Activated T-cell treated with anti-CD3 and anti-CD28 coated beads, Interleukin-2, amount 50 U/mL, for 72 hours (primary cell): ENCODE results near the gene CLDN5. TPM values are rescaled to one million over a fixed set of nuclear protein-coding genes. Genes with fewer than 3 reads are reported as not detected.

Experiments
- ATAC-seq, 2 donors: fragments of 150-1000 bp; cut with Tn5 transposase; replicated peaks in 1 of 2; 2 replicates each; pipeline ENCODE4 v1.10.0; 2021; ENCODE audit warnings: moderate library complexity in 2 of 2, mild to moderate bottlenecking in 1 of 2
- DNase-seq, 2 donors: peaks; one replicate each; pipeline ENCODE4 v3.0.0; 2021 to 2022; ENCODE audit warnings: mixed read lengths in 1 of 2
- H3K27ac Mint-ChIP-seq: one replicate; pipeline ENCODE4 v1.8.0; 2022; ENCODE audit warnings: mild to moderate bottlenecking, moderate library complexity, mixed read lengths
- H3K27me3 Mint-ChIP-seq: one replicate; pipeline ENCODE4 v1.8.0; 2022; ENCODE audit warnings: low read depth, mixed read lengths
- H3K36me3 Mint-ChIP-seq, 2 donors: one replicate each; pipeline ENCODE4 v1.8.0; 2022; ENCODE audit warnings: mixed read lengths in 2 of 2, mild to moderate bottlenecking in 1 of 2; ENCODE audit not compliant: insufficient read depth in 2 of 2
- H3K4me1 Mint-ChIP-seq: one replicate; pipeline ENCODE4 v1.8.0; 2022; ENCODE audit warnings: low read depth, mixed read lengths
- H3K4me3 Mint-ChIP-seq, 2 donors: one replicate each; pipeline ENCODE4 v1.8.0; 2022; ENCODE audit warnings: mild to moderate bottlenecking in 2 of 2, mixed read lengths in 2 of 2, moderate library complexity in 2 of 2
- H3K9me3 Mint-ChIP-seq, 2 donors: one replicate each; pipeline ENCODE4 v1.8.0; 2022; ENCODE audit warnings: mixed read lengths in 2 of 2
- total RNA-seq, 2 donors: library from RNA; stranded (reverse); gene quantifications; one replicate each; pipeline ENCODE4 v1.2.3, GENCODE V29; 2022

Gene CLDN5
- total RNA-seq, 2 donors from 2014 or later, result 0.30 to 0.36 TPM

DNA sequence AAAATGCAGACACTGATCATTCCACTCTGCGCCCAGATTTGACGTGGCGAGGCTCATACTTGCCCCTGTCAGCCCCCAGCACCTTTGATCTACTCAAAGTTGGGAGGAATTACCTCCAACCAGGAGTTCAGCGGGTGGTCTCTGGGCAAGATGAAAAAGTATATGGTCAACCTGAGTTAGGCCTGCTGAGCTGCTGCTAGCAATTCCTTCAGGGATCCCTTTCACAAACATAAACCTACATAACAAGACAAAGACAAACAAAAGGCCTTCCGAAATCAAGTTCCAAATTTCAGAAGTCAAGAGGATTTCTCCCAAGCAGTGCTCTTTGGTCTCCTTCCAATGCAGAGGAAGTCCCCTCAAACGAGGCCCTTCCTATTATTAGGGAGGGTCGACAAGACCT lies 20.8 kb downstream of the CLDN5 start:
- Mint-ChIP-seq H3K27ac (no peak overlapping the region), H3K4me3 (no peak overlapping the region), H3K9me3 (no peaks in the 10 kb centered on the region), H3K4me1 (peaks cover 16% of the 10 kb centered on the region), H3K27me3 (no peaks in the 10 kb centered on the region), H3K36me3 (peaks cover 6 to 16% of the 10 kb centered on the region in 2 donors)
- DNase-seq (no peak), ATAC-seq (no peak)

DNA sequence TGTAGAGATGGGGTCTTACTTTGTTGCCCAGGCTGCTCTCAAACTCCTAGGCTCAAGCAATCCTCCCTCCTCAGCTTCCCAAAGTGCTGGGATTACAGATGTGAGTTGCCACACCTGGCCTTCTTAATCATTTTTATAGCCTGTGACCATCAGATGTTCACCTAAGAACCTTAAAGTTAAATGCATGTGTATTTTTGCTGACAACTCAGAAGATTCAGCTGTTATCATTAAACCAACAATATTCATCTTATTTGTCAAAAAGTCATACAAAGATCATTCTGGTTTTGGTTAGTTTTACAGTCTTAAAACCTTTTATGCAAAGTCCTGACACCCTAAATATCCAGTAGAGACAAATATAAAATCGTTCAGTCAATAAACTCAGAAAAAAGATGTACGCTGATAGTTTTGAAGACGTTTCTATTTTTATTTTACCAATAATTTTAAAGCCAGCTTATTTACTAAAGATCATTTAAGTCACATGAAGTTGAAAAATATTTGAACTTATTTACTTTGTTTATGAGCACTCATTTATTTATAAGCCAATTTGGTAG lies 22.2 kb downstream of the CLDN5 start:
- peaks cover 16% of the 10 kb centered on the region for H3K4me1 Mint-ChIP-seq
- no peak overlapping the region for H3K4me3 Mint-ChIP-seq
- no peak for DNase-seq
- no peak overlapping the region for H3K27ac Mint-ChIP-seq
- H3K27me3 Mint-ChIP-seq, result no peaks in the 10 kb centered on the region
- H3K36me3 Mint-ChIP-seq, result peaks cover 6 to 19% of the 10 kb centered on the region in 2 donors
- H3K9me3 Mint-ChIP-seq, result no peaks in the 10 kb centered on the region
- ATAC-seq, result no peak

GRCh38 chr22:19499880-19500242 lies 24.3 kb downstream of the CLDN5 start:
- Mint-ChIP-seq H3K4me1 (peaks cover 13% of the 10 kb centered on the region), H3K4me3 (no peak overlapping the region), H3K36me3 (peaks cover 3 to 20% of the 10 kb centered on the region in 2 donors), H3K27me3 (no peaks in the 10 kb centered on the region), H3K9me3 (no peaks in the 10 kb centered on the region), H3K27ac (no peak overlapping the region)
- ATAC-seq, result no peak
- DNase-seq, result no peak

GRCh38 chr22:19499236-19499879 lies 24.9 kb downstream of the CLDN5 start:
- Mint-ChIP-seq H3K27me3 (no peaks in the 10 kb centered on the region), H3K27ac (no peak overlapping the region), H3K4me3 (no peak overlapping the region), H3K9me3 (no peaks in the 10 kb centered on the region), H3K36me3 (peaks cover 3 to 25% of the 10 kb centered on the region in 2 donors), H3K4me1 (peaks cover 8% of the 10 kb centered on the region)
- ATAC-seq, result no peak
- no peak for DNase-seq

- ATAC-seq (no peak), DNase-seq (no peak)
- Mint-ChIP-seq H3K36me3 (peaks cover 3 to 28% of the 10 kb centered on the region in 2 donors), H3K4me1 (peaks cover 2% of the 10 kb centered on the region), H3K9me3 (no peaks in the 10 kb centered on the region), H3K27ac (no peak overlapping the region), H3K4me3 (no peak overlapping the region), H3K27me3 (no peaks in the 10 kb centered on the region)
These were observed 25.4 kb downstream of the CLDN5 start for GRCh38 chr22:19498866-19499190.

GRCh38 chr22:19498154-19498865 lies 25.9 kb downstream of the CLDN5 start:
- DNase-seq, result no peak
- H3K36me3 Mint-ChIP-seq, result peaks cover 3 to 32% of the 10 kb centered on the region in 2 donors
- ATAC-seq, result no peak
- H3K4me3 Mint-ChIP-seq, result no peak overlapping the region
- no peak overlapping the region for H3K27ac Mint-ChIP-seq
- H3K27me3 Mint-ChIP-seq, result no peaks in the 10 kb centered on the region
- peaks cover 3% of the 10 kb centered on the region for H3K4me1 Mint-ChIP-seq
- no peaks in the 10 kb centered on the region for H3K9me3 Mint-ChIP-seq

DNA sequence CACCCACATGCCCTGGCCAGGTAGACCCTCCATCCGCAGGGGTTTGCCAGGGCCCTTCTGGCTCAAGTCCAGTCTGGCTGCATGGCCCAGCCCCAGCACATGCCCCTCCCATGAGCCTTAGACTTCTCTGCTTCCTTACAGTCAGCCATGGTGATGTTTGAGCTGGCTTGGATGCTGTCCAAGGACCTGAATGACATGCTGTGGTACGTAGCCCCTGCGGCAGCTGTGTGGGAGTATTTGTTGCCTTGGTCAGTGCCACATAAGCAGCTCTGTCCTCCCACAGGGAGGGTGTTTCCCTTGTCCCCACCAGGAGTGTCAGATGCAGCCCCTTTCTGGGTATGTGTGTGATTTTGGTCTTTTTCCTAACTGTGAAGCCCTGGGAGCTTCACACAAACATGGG lies 27.0 kb downstream of the CLDN5 start:
- no peaks in the 10 kb centered on the region for H3K9me3 Mint-ChIP-seq
- peaks cover 14% of the 10 kb centered on the region for H3K4me1 Mint-ChIP-seq
- no peaks in the 10 kb centered on the region for H3K27me3 Mint-ChIP-seq
- no peak overlapping the region for H3K27ac Mint-ChIP-seq
- no peak for DNase-seq
- peaks cover 5 to 39% of the 10 kb centered on the region in 2 donors for H3K36me3 Mint-ChIP-seq
- H3K4me3 Mint-ChIP-seq, result no peak overlapping the region
- peak in 1 of 2 donors; percentile 27 for ATAC-seq

DNA sequence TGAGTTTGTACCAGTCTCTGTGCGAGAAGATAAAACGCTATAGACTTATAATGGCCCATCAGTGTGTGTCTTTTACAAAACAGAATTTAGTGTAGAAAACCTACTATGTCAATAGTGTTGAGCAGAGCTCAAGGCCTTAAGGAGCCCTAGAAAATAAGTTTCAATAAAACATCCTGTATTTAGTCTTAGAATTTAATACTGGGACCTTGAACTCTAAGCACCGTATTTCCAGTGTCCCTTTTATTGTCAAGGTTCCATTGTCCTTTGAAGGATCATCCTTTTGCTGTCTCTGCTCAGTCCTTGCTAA lies 27.9 kb downstream of the CLDN5 start:
- Mint-ChIP-seq H3K4me1 (peaks cover 24% of the 10 kb centered on the region), H3K36me3 (peaks cover 10 to 45% of the 10 kb centered on the region in 2 donors), H3K4me3 (no peak overlapping the region), H3K27me3 (no peaks in the 10 kb centered on the region), H3K9me3 (no peaks in the 10 kb centered on the region), H3K27ac (no peak overlapping the region)
- DNase-seq, result no peak
- ATAC-seq, result no peak

- Mint-ChIP-seq H3K4me1 (peaks cover 25% of the 10 kb centered on the region), H3K27me3 (no peaks in the 10 kb centered on the region), H3K9me3 (no peaks in the 10 kb centered on the region), H3K4me3 (no peak overlapping the region), H3K36me3 (peaks cover 10 to 45% of the 10 kb centered on the region in 2 donors), H3K27ac (peak overlapping the region; percentile 26)
- DNase-seq, result no peak
- no peak for ATAC-seq
These were observed 28.5 kb downstream of the CLDN5 start for GRCh38 chr22:19495562-19496323.

- no peaks in the 10 kb centered on the region for H3K9me3 Mint-ChIP-seq
- H3K4me1 Mint-ChIP-seq, result peaks cover 35% of the 10 kb centered on the region
- DNase-seq (no peak), ATAC-seq (no peak)
- peaks cover 15 to 51% of the 10 kb centered on the region in 2 donors for H3K36me3 Mint-ChIP-seq
- no peak overlapping the region for H3K4me3 Mint-ChIP-seq
- H3K27ac Mint-ChIP-seq, result no peak overlapping the region
- H3K27me3 Mint-ChIP-seq, result no peaks in the 10 kb centered on the region
These were observed 29.5 kb downstream of the CLDN5 start for GRCh38 chr22:19494676-19495173.

GRCh38 chr22:19494001-19494560 lies 30.1 kb downstream of the CLDN5 start:
- Mint-ChIP-seq H3K9me3 (no peaks in the 10 kb centered on the region), H3K27ac (no peak overlapping the region), H3K27me3 (no peaks in the 10 kb centered on the region), H3K4me1 (peaks cover 41% of the 10 kb centered on the region), H3K4me3 (no peak overlapping the region), H3K36me3 (peaks cover 15 to 57% of the 10 kb centered on the region in 2 donors)
- DNase-seq (no peak), ATAC-seq (no peak)

DNA sequence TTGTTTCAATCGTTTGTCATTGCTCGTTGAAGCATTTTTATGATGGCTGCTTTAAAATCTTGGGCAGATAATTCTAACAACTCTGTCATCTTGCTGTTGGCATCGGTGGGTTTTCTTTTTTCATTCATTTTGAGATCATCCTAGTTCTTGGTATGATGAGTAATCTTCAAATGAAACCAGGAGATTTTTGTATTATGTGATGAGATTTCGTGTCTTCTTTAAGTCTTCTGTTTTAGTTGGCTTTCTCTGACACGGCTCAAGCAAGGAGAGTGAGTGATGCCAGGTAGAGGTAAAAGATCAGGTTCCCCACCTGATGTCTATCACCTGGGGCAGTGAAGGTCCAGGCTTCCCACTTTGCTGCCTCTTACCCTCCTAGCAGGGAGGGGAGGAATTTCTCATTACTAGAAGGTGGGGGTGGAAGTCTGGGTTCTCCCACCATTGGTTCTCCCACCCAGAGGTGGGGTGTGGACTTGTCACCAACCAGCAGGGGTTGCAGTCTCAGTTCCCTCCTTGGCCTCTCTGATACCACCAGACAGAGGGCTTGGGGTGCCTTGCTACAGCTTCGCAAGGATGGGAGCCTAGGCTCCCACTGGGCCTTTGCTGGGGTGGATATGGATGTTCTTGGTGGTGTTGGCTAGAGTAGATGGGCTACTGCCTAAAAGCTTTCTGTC lies 31.6 kb downstream of the CLDN5 start:
- no peaks in the 10 kb centered on the region for H3K27me3 Mint-ChIP-seq
- H3K36me3 Mint-ChIP-seq, result peaks cover 15 to 56% of the 10 kb centered on the region in 2 donors
- no peak for DNase-seq
- ATAC-seq, result peak; percentile 63 to 64
- H3K27ac Mint-ChIP-seq, result peak overlapping the region; percentile 89
- no peaks in the 10 kb centered on the region for H3K9me3 Mint-ChIP-seq
- peaks cover 41% of the 10 kb centered on the region for H3K4me1 Mint-ChIP-seq
- peak overlapping the region; percentile 64 to 77 for H3K4me3 Mint-ChIP-seq
